IMR-90 (cell line): ENCODE measurements around the gene CLHC1. TPM values are rescaled to one million over a fixed set of nuclear protein-coding genes. Genes with fewer than 3 reads are reported as not detected.

Experiments used
- ATAC-seq: fragments of 200-7000 bp; cut with Tn5 transposase; 2 replicates; pipeline ENCODE4 v1.9.1; 2020; ENCODE audit warnings: low read depth, mild to moderate bottlenecking, moderate library complexity
- Bru-seq: library from RNA; stranded (reverse); fragments of 400-500 nt; gene quantifications from one replicate; lab custom pipeline; 2021; lab: Mats Ljungman, UMichigan
- BruChase-seq, 2 experiments: library from RNA; stranded (reverse); fragments of 400-500 nt; gene quantifications; one replicate each; lab custom pipeline; 2021; lab: Mats Ljungman, UMichigan
- BruUV-seq: library from RNA; stranded (reverse); fragments of 400-500 nt; replicated peaks from 2 replicates; lab custom pipeline; 2021; lab: Mats Ljungman, UMichigan
- CTCF ChIA-PET: fragments of 300-600 bp; formaldehyde crosslinking; extraction: SDS; loops from one replicate; lab custom pipeline; 2021; ENCODE audit warnings: antibody characterized with exemption; lab: Yijun Ruan, JAX
- POLR2A ChIA-PET: fragments of 300-600 bp; sonication (Branson Sonifier 250); formaldehyde crosslinking; loops from one replicate; lab custom pipeline; 2022; ENCODE audit warnings: antibody characterized with exemption; ENCODE audit not compliant: unreplicated experiment; lab: Charles Lee
- DNase-seq: peaks from one replicate; pipeline ENCODE4 v3.0.0; 2013
- H2AFZ ChIP-seq: replicated peaks from 2 replicates; pipeline ENCODE3; 2013; ENCODE audit warnings: low read length, mild to moderate bottlenecking; ENCODE audit not compliant: poor library complexity
- H2AK5ac ChIP-seq: 2 replicates; pipeline ENCODE4 v1.6.1; 2013; ENCODE audit warnings: low read depth, low read length, inconsistent platforms
- H2AK9ac ChIP-seq: replicated peaks from 2 replicates; pipeline ENCODE3; 2013; ENCODE audit warnings: mild to moderate bottlenecking, low read depth, low read length, moderate library complexity; ENCODE audit not compliant: poor library complexity
- H2BK120ac ChIP-seq: 2 replicates; pipeline ENCODE4 v1.6.1; 2013; ENCODE audit warnings: low read depth, low read length, inconsistent platforms
- H2BK15ac ChIP-seq: 3 replicates; pipeline ENCODE4 v1.6.1; 2013; ENCODE audit warnings: low read depth, low read length, inconsistent platforms
- H2BK20ac ChIP-seq: 2 replicates; pipeline ENCODE4 v1.6.1; 2013; ENCODE audit warnings: low read depth, mild to moderate bottlenecking, inconsistent platforms, low read length, moderate library complexity
- H2BK5ac ChIP-seq: 2 replicates; pipeline ENCODE4 v1.6.1; 2013; ENCODE audit warnings: mild to moderate bottlenecking, low read depth, low read length, inconsistent platforms; ENCODE audit not compliant: poor library complexity, severe bottlenecking
- H3K14ac ChIP-seq: replicated peaks from 2 replicates; pipeline ENCODE4 v1.6.1; 2013; ENCODE audit warnings: low read depth, low read length, inconsistent platforms
- H3K18ac ChIP-seq: 2 replicates; pipeline ENCODE4 v1.6.1; 2013; ENCODE audit warnings: low read depth, low read length, control low read depth
- H3K23ac ChIP-seq: 2 replicates; pipeline ENCODE4 v1.6.1; 2013; ENCODE audit warnings: low read depth, low read length, inconsistent platforms
- H3K27ac ChIP-seq: 2 replicates; pipeline ENCODE4 v1.5.1; 2013; ENCODE audit warnings: mild to moderate bottlenecking, control low read depth, low read length; ENCODE audit not compliant: insufficient read depth
- H3K27me3 ChIP-seq: 2 replicates; pipeline ENCODE4 v1.6.1; 2013; ENCODE audit warnings: low read length; ENCODE audit not compliant: control insufficient read depth, insufficient read depth
- H3K36me3 ChIP-seq: 2 replicates; pipeline ENCODE4 v1.6.1; 2013; ENCODE audit warnings: low read length, mixed read lengths; ENCODE audit not compliant: control insufficient read depth, insufficient read depth
- H3K4ac ChIP-seq: 2 replicates; pipeline ENCODE4 v1.6.1; 2013; ENCODE audit warnings: low read depth, low read length, inconsistent platforms
- H3K4me1 ChIP-seq: 2 replicates; pipeline ENCODE4 v1.6.1; 2013; ENCODE audit warnings: low read length, mixed read lengths; ENCODE audit not compliant: control insufficient read depth, insufficient read depth
- H3K4me2 ChIP-seq: 2 replicates; pipeline ENCODE4 v1.6.1; 2013; ENCODE audit warnings: low read depth, mild to moderate bottlenecking, control low read depth, low read length, moderate library complexity
- H3K4me3 ChIP-seq: 2 replicates; pipeline ENCODE4 v1.5.1; 2013; ENCODE audit warnings: low read depth, mild to moderate bottlenecking, control low read depth, low read length, moderate library complexity; ENCODE audit not compliant: insufficient read depth
- H3K56ac ChIP-seq: 2 replicates; pipeline ENCODE4 v1.6.1; 2013; ENCODE audit warnings: low read length, inconsistent platforms; ENCODE audit not compliant: insufficient read depth; ENCODE audit errors: extremely low read depth
- H3K79me1 ChIP-seq, 2 experiments: 2 replicates each; pipeline ENCODE4 v1.6.1; 2013; ENCODE audit warnings: low read length in 2 of 2, inconsistent platforms in 1 of 2, low read depth in 1 of 2
- H3K9ac ChIP-seq: 2 replicates; pipeline ENCODE4 v1.6.1; 2013; ENCODE audit warnings: low read depth, low read length, control low read depth
- H3K9me1 ChIP-seq: 2 replicates; pipeline ENCODE4 v1.6.1; 2013; ENCODE audit warnings: low read length, inconsistent platforms; ENCODE audit not compliant: insufficient read depth
- H3K9me3 ChIP-seq: 2 replicates; pipeline ENCODE4 v1.6.1; 2013; ENCODE audit warnings: low read length; ENCODE audit not compliant: control insufficient read depth, insufficient read depth
- H4K20me1 ChIP-seq: 2 replicates; pipeline ENCODE4 v1.6.1; 2013; ENCODE audit warnings: low read length, inconsistent platforms; ENCODE audit not compliant: insufficient read depth
- H4K5ac ChIP-seq: 2 replicates; pipeline ENCODE4 v1.6.1; 2013; ENCODE audit warnings: mild to moderate bottlenecking, low read depth, low read length, control low read depth
- H4K8ac ChIP-seq, 2 experiments: 2 replicates each; pipeline ENCODE4 v1.6.1; 2013; ENCODE audit warnings: low read depth in 2 of 2, low read length in 2 of 2, control low read depth in 1 of 2, inconsistent platforms in 1 of 2
- H4K91ac ChIP-seq: 2 replicates; pipeline ENCODE4 v1.6.1; 2013; ENCODE audit warnings: low read depth, low read length, inconsistent platforms; ENCODE audit not compliant: insufficient read depth
- BHLHE40 ChIP-seq: fragments of 150-350 bp; IDR thresholded peaks from 2 replicates; pipeline ENCODE4 v1.6.1; 2016; ENCODE audit warnings: mild to moderate bottlenecking, low read depth, low read length
- CHD1 ChIP-seq: IDR thresholded peaks from 2 replicates; pipeline ENCODE4 v1.6.1; 2012; ENCODE audit warnings: low read depth, low read length, improper control_type of control experiment
- CTCF ChIP-seq: conservative IDR thresholded peaks from 2 replicates; pipeline ENCODE4 v1.5.1; 2012; ENCODE audit warnings: mild to moderate bottlenecking, low read depth, low read length, improper control_type of control experiment
- ELK1 ChIP-seq: fragments of 150-350 bp; IDR thresholded peaks from 2 replicates; pipeline ENCODE4 v1.6.1; 2016; ENCODE audit warnings: low read depth, mild to moderate bottlenecking, low read length, moderate library complexity, borderline replicate concordance
- MAFK ChIP-seq: IDR thresholded peaks from 2 replicates; pipeline ENCODE4 v1.6.1; 2012; ENCODE audit warnings: low read depth, low read length, improper control_type of control experiment
- MAZ ChIP-seq: IDR thresholded peaks from 2 replicates; pipeline ENCODE4 v1.6.1; 2012; ENCODE audit warnings: low read depth, mild to moderate bottlenecking, low read length, improper control_type of control experiment, moderate library complexity, borderline replicate concordance
- MXI1 ChIP-seq: IDR thresholded peaks from 2 replicates; pipeline ENCODE4 v1.6.1; 2012; ENCODE audit warnings: low read depth, mild to moderate bottlenecking, low read length, moderate library complexity, borderline replicate concordance
- NFE2L2 ChIP-seq: fragments of 150-350 bp; IDR thresholded peaks from 2 replicates; pipeline ENCODE4 v1.6.1; 2016; ENCODE audit warnings: low read depth, mild to moderate bottlenecking, low read length
- POLR2A ChIP-seq: IDR thresholded peaks from 2 replicates; pipeline ENCODE4 v1.6.1; 2012; ENCODE audit warnings: mild to moderate bottlenecking, low read depth, low read length
- RAD21 ChIP-seq: IDR thresholded peaks from 2 replicates; pipeline ENCODE4 v1.6.1; 2012; ENCODE audit warnings: low read length, improper control_type of control experiment
- USF2 ChIP-seq: fragments of 150-350 bp; IDR thresholded peaks from 2 replicates; pipeline ENCODE4 v1.6.1; 2017; ENCODE audit warnings: mild to moderate bottlenecking, antibody characterized with exemption, low read length, low read depth
- WGBS, 2 experiments: methylation state at CpG; one replicate each; pipeline versions ENCODE4 v1.1.5 to v1.1.7; 2013; ENCODE audit warnings: missing lambda C conversion rate in 2 of 2; ENCODE audit not compliant: insufficient read length in 1 of 2; ENCODE audit errors: extremely low coverage in 2 of 2; 5-methylcytosine and 5-hydroxymethylcytosine counted together
- dilution Hi-C: fragments of 300-500 bp; cut with HindIII; formaldehyde crosslinking; loops from one replicate; pipeline ENCODE4 v1.14.3; 2018; ENCODE audit warnings: low sequenced_read_pairs; ENCODE audit not compliant: unreplicated experiment
- in situ Hi-C: fragments of 300-500 bp; cut with MboI; formaldehyde crosslinking; loops from 3 replicates; pipeline ENCODE4 v1.14.3; 2019; ENCODE audit warnings: low sequenced_read_pairs, inconsistent platforms, mixed read lengths
- intact Hi-C: fragments of 100-400 bp; cut with micrococcal nuclease; formaldehyde crosslinking; loops from 2 replicates; pipeline ENCODE4 v1.10.0; 2022
- long read RNA-seq: library from polyadenylated mRNA; unstranded; transcript quantifications from one replicate; pipeline ENCODE4 v2.0.0, GENCODE V29; 2021; ENCODE audit not compliant: unreplicated experiment
- polyA plus RNA-seq, 3 experiments: library from polyadenylated mRNA; depleted of rRNA; stranded (reverse); fragments of >200 nt; gene quantifications; 2 replicates each; pipeline ENCODE4 v1.2.3, GENCODE V29; 2012; ENCODE audit warnings: low replicate concordance in 1 of 3
- total RNA-seq: library from RNA; depleted of rRNA; stranded (reverse); fragments of >200 nt; gene quantifications from 2 replicates; pipeline ENCODE4 v1.2.3, GENCODE V29; 2012; rRNA removed

The CLHC1 gene
- total RNA-seq (2.3 and 4.7 TPM in 2 replicates), polyA plus RNA-seq (2012; rRNA removed) (4.1 and 5.3 TPM in 2 replicates), Bru-seq, nascent RNA (percentile 77 among the genes with signal in this experiment), BruChase-seq, experiment 1, labeled RNA remaining after a 6-hour chase (percentile 92 among the genes with signal in this experiment), BruChase-seq, experiment 2, labeled RNA remaining after a 2-hour chase (percentile 92 among the genes with signal in this experiment)
- 0.16 and 0.27 TPM in 2 replicates for polyA plus RNA-seq (2012; cell fraction: cytosol; rRNA removed)
- polyA plus RNA-seq (2012; cell fraction: nucleus; rRNA removed; ENCODE audit: low replicate concordance) = 2.9 and 17.4 TPM in 2 replicates
- long read RNA-seq, partial matches to known transcripts = 0 of 3 reads
- long read RNA-seq, other reads (novel, unspliced or antisense) = 3 of 3 reads

GRCh38 chr2:55232084-55232862 lies at the start of gene CLHC1, which contains the start of gene RPS27A:
Gene CLHC1, minus strand, starts transcription at chr2:55232293. Its CDS starts 9,882 bp downstream, at chr2:55222411.
Gene RPS27A, plus strand, starts transcription at chr2:55232688. Its CDS starts 137 bp downstream, at chr2:55232825.
- H3K36me3 ChIP-seq = peaks cover 23% of the 10 kb centered on the region
- dilution Hi-C loops (no loop called here), intact Hi-C loops (loop anchor here (2.0 to 5.0 kb wide), 2 partner anchors 130 to 183 kb away; no protein-coding TSS in a partner anchor)
- TF ChIP-seq POLR2A = peak; percentile 95
- TF ChIP-seq USF2 = peak; percentile 47; the same call in 1 of the 2 replicates
- no peak for TF ChIP-seq ELK1
- no peak for TF ChIP-seq RAD21
- TF ChIP-seq MXI1 = peak; percentile 88
- TF ChIP-seq CHD1 = peak; percentile 90
- TF ChIP-seq MAZ = no peak; the same call in none of the 2 replicates
- no peak for TF ChIP-seq CTCF
- TF ChIP-seq MAFK = no peak
- TF ChIP-seq NFE2L2 = no peak
- TF ChIP-seq BHLHE40 = no peak

More at GRCh38 chr2:55232084-55232862, at the start of gene CLHC1, which contains the start of gene RPS27A:
- in situ Hi-C loops = no loop called here
- Histone ChIP-seq H4K91ac (peak within 1 kb of the TSS; percentile 100), H2BK120ac (peak within 1 kb of the TSS; percentile 99), H2BK20ac (peak within 1 kb of the TSS; percentile 93), H2AFZ (peak within 1 kb of the TSS; percentile 88), H2BK15ac (peak within 1 kb of the TSS; percentile 97), H3K4me3 (peak within 1 kb of the TSS; percentile 75), H4K8ac (peak within 1 kb of the TSS; percentile 96 to 100), H3K27ac (peak within 1 kb of the TSS; percentile 94), H4K20me1 (peaks cover 26% of the 10 kb centered on the region; the same call in 1 of the 2 replicates), H3K9ac (peak within 1 kb of the TSS; percentile 98), H2BK5ac (peak within 1 kb of the TSS; percentile 98), H4K5ac (peak within 1 kb of the TSS; percentile 96), H2AK5ac (peak within 1 kb of the TSS; percentile 93), H3K27me3 (no peaks in the 10 kb centered on the region), H3K79me1 (peaks cover 27 to 78% of the 10 kb centered on the region in 2 experiments), H3K14ac (peak within 1 kb of the TSS; percentile 100), H2AK9ac (peak within 1 kb of the TSS; percentile 99), H3K9me1 (no peaks in the 10 kb centered on the region; the same call in 1 of the 2 replicates), H3K9me3 (no peaks in the 10 kb centered on the region), H3K4me1 (peaks cover 3% of the 10 kb centered on the region; the same call in 1 of the 2 replicates), H3K23ac (peak within 1 kb of the TSS; percentile 100), H3K18ac (peak within 1 kb of the TSS; percentile 98), H3K4me2 (peak within 1 kb of the TSS; percentile 81), H3K56ac (peak within 1 kb of the TSS; percentile 100), H3K4ac (peak within 1 kb of the TSS; percentile 99)
- ATAC-seq (peak; percentile 93), DNase-seq (peak; percentile 97)
- ChIA-PET CTCF (no interaction called here), POLR2A (interaction anchor here (0.6 kb wide), 2 partner anchors 8 to 12 kb away, joined by 4 read pairs; no protein-coding TSS in a partner anchor)
- WGBS, 2 experiments = 0% methylated on average over 23 of the region's 37 CpGs; no CpG with 5 or more reads in 1 of the 2 experiments
- no TSS peak for BruUV-seq
